GM23338 (cell line): ENCODE data around the gene TBC1D19. TPM values are rescaled to one million over a fixed set of nuclear protein-coding genes. Genes with fewer than 3 reads are reported as not detected.

Experiments used
- ATAC-seq: fragments of 200-7000 bp; cut with Tn5 transposase; 3 replicates; pipeline ENCODE4 v1.9.1; 2020
- DNase-seq: peaks from one replicate; pipeline ENCODE4 v3.0.0-alpha.2; 2015; ENCODE audit warnings: low spot score
- H2AFZ ChIP-seq: fragments of 200-600 bp; sonication (generic); 2 replicates; pipeline ENCODE4 v1.8.0; 2016; ENCODE audit warnings: antibody characterized with exemption, mild to moderate bottlenecking, moderate library complexity
- H3F3A ChIP-seq: fragments of 200-600 bp; sonication (generic); replicated peaks from 2 replicates; pipeline ENCODE4 v1.8.0; 2017; ENCODE audit warnings: antibody characterized with exemption, mixed run types, low read depth
- H3K27ac ChIP-seq: fragments of 200-600 bp; sonication (generic); 2 replicates; pipeline ENCODE4 v1.6.1; 2016; ENCODE audit warnings: low read depth
- H3K27me3 ChIP-seq: fragments of 200-600 bp; sonication (generic); 2 replicates; pipeline ENCODE4 v1.8.0; 2016; ENCODE audit warnings: mild to moderate bottlenecking, mixed run types, moderate library complexity; ENCODE audit not compliant: insufficient read depth
- H3K36me3 ChIP-seq: fragments of 200-600 bp; sonication (generic); 2 replicates; pipeline ENCODE4 v1.8.0; 2016; ENCODE audit warnings: mild to moderate bottlenecking; ENCODE audit not compliant: insufficient read depth
- H3K4me1 ChIP-seq: fragments of 200-600 bp; sonication (generic); 2 replicates; pipeline ENCODE4 v1.8.0; 2016; ENCODE audit warnings: mild to moderate bottlenecking, moderate library complexity; ENCODE audit not compliant: insufficient read depth
- H3K4me2 ChIP-seq: fragments of 200-600 bp; sonication (generic); 2 replicates; pipeline ENCODE4 v1.7.1; 2017; ENCODE audit warnings: mixed run types
- H3K4me3 ChIP-seq: fragments of 200-600 bp; sonication (generic); 2 replicates; pipeline ENCODE4 v1.6.1; 2016; ENCODE audit warnings: mixed run types
- H3K79me2 ChIP-seq: fragments of 200-600 bp; sonication (generic); replicated peaks from 2 replicates; pipeline ENCODE4 v1.8.0; 2017; ENCODE audit warnings: mild to moderate bottlenecking; ENCODE audit not compliant: insufficient read depth
- H3K9me2 ChIP-seq: fragments of 200-600 bp; sonication (generic); 2 replicates; pipeline ENCODE4 v1.8.0; 2017; ENCODE audit not compliant: insufficient read depth
- H4K20me1 ChIP-seq: fragments of 200-600 bp; sonication (generic); replicated peaks from 2 replicates; pipeline ENCODE4 v1.8.0; 2017; ENCODE audit warnings: mild to moderate bottlenecking; ENCODE audit not compliant: insufficient read depth
- H3K27ac Mint-ChIP-seq: 2 replicates; pipeline ENCODE4 v1.8.0; 2020; ENCODE audit warnings: inconsistent platforms, mild to moderate bottlenecking, moderate library complexity, mixed read lengths
- H3K27me3 Mint-ChIP-seq: 3 replicates; pipeline ENCODE4 v1.8.0; 2022; ENCODE audit warnings: low read depth, mild to moderate bottlenecking, moderate library complexity, mixed read lengths, inconsistent platforms; ENCODE audit not compliant: insufficient read depth, poor library complexity
- H3K36me3 Mint-ChIP-seq: 3 replicates; pipeline ENCODE4 v1.8.0; 2021; ENCODE audit warnings: low read depth, mild to moderate bottlenecking, inconsistent platforms, moderate library complexity, mixed read lengths
- H3K4me1 Mint-ChIP-seq: 3 replicates; pipeline ENCODE4 v1.8.0; 2020; ENCODE audit warnings: mild to moderate bottlenecking, inconsistent platforms, mixed read lengths
- H3K4me3 Mint-ChIP-seq: 3 replicates; pipeline ENCODE4 v1.8.0; 2021; ENCODE audit warnings: moderate library complexity, mild to moderate bottlenecking, inconsistent platforms, mixed read lengths
- H3K9me3 Mint-ChIP-seq: 3 replicates; pipeline ENCODE4 v1.8.0; 2020; ENCODE audit warnings: moderate library complexity, mild to moderate bottlenecking, inconsistent platforms, mixed read lengths
- CREB1 ChIP-seq: fragments of 250-450 bp; sonication (Bioruptor Pico); IDR thresholded peaks from 2 replicates; pipeline ENCODE4 v1.5.0; 2020; ENCODE audit warnings: low read depth, mild to moderate bottlenecking, moderate library complexity
- ETS1 ChIP-seq: IDR thresholded peaks from 2 replicates; pipeline ENCODE4 v1.6.1; 2016; ENCODE audit warnings: antibody characterized with exemption
- EZH2 ChIP-seq: fragments of 200-600 bp; sonication (generic); IDR thresholded peaks from one replicate; pipeline ENCODE4 v1.8.0; 2017; ENCODE audit warnings: antibody characterized with exemption, mild to moderate bottlenecking, low read depth; ENCODE audit not compliant: unreplicated experiment
- EZH2phosphoT487 ChIP-seq: fragments of 200-600 bp; sonication (generic); IDR thresholded peaks from one replicate; pipeline ENCODE4 v1.8.1; 2018; ENCODE audit warnings: antibody characterized with exemption; ENCODE audit not compliant: unreplicated experiment
- JUNB ChIP-seq: IDR thresholded peaks from one replicate; pipeline ENCODE4 v1.6.1; 2016; ENCODE audit warnings: antibody characterized with exemption; ENCODE audit not compliant: unreplicated experiment
- NANOG ChIP-seq: IDR thresholded peaks from 2 replicates; pipeline ENCODE4 v1.6.1; 2016; ENCODE audit warnings: antibody characterized with exemption, borderline replicate concordance
- POLR2AphosphoS5 ChIP-seq: IDR thresholded peaks from 2 replicates; pipeline ENCODE4 v1.6.1; 2016; ENCODE audit warnings: antibody characterized with exemption, low read depth
- STAT1 ChIP-seq: IDR thresholded peaks from one replicate; pipeline ENCODE4 v1.6.1; 2016; ENCODE audit warnings: antibody characterized with exemption; ENCODE audit not compliant: unreplicated experiment
- ZNF114 ChIP-seq: fragments of 250-450 bp; sonication (Bioruptor Pico); IDR thresholded peaks from 2 replicates; pipeline ENCODE4 v1.5.0; 2020; ENCODE audit warnings: mild to moderate bottlenecking, moderate library complexity
- ZNF331 ChIP-seq: fragments of 250-450 bp; sonication (Bioruptor Pico); IDR thresholded peaks from 2 replicates; pipeline ENCODE4 v1.5.0; 2020; ENCODE audit warnings: low read depth, mild to moderate bottlenecking, moderate library complexity
- polyA plus RNA-seq: library from polyadenylated mRNA; unstranded; fragments of >200 nt; fragmentation: Nextera tagmentation; extraction: Ambion mirVana; gene quantifications from 2 replicates; pipeline ENCODE4 v1.2.1, GENCODE V29; 2016
- total RNA-seq: library from RNA; depleted of rRNA; stranded (reverse); fragments of >200 nt; shearing (Covaris generic); gene quantifications from 2 replicates; pipeline ENCODE4 v1.2.3, GENCODE V29; 2014
- TF ChIP-seq, protein P1 (sequence below): fragments of 250-450 bp; sonication (Bioruptor Pico); IDR thresholded peaks from 2 replicates; pipeline ENCODE4 v1.5.0; 2020; ENCODE audit warnings: mild to moderate bottlenecking, moderate library complexity

TBC1D19 gene
- total and polyA plus RNA-seq, 2 experiments from 2014 or later = 1.9 to 4.3 TPM

GRCh38 chr4:26762650-26763049 is 178.8 kb downstream of the TBC1D19 start (continued):
- TF ChIP-seq ETS1 = no peak
- TF ChIP-seq POLR2AphosphoS5 = no peak
- TF ChIP-seq NANOG = no peak
- TF ChIP-seq JUNB = no peak
- TF ChIP-seq EZH2 = no peak
- TF ChIP-seq CREB1 (CRISPR knock-in tag) = no peak

GRCh38 chr4:26763063-26763462 is 179.2 kb downstream of the TBC1D19 start:
- no peak for ATAC-seq
- no peak overlapping the region for H3K27ac Mint-ChIP-seq

DNA sequence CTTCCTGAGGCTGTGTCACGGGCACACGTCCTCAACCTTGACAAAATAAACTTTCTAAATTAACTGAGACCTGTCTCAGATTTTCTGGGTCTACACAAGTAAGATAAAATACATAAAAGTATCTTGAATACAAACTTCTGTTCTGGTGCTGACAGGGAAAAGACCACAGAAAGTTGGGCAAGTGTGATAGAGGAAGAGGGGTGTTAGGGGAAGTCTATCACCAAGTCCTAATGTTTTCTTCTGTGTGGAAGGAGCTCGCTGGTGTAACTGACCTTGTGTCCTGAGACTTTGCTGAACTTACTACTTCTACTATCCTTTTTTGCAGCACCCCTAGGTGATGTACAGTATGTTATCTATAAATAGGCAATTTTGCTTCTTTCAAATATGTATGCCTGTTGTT is 179.8 kb downstream of the TBC1D19 start:
- Histone ChIP-seq H3K9me2 (peaks cover 3% of the 10 kb centered on the region; the same call in 1 of the 2 replicates), H3K79me2 (no peaks in the 10 kb centered on the region), H3K4me3 (no peak overlapping the region), H3K27me3 (no peaks in the 10 kb centered on the region), H3F3A (no peaks in the 10 kb centered on the region), H4K20me1 (no peaks in the 10 kb centered on the region), H3K27ac (no peak overlapping the region), H3K36me3 (no peaks in the 10 kb centered on the region), H3K4me2 (no peak overlapping the region), H3K4me1 (no peaks in the 10 kb centered on the region), H2AFZ (no peak overlapping the region)
- H3K4me3 Mint-ChIP-seq = no peak overlapping the region
- no peak for DNase-seq
- H3K4me1 Mint-ChIP-seq = peaks cover 12% of the 10 kb centered on the region; the same call in 2 of the 3 replicates
- H3K36me3 Mint-ChIP-seq = no peaks in the 10 kb centered on the region
- H3K27me3 Mint-ChIP-seq = peaks cover 3% of the 10 kb centered on the region
- peaks cover 3% of the 10 kb centered on the region; the same call in 1 of the 3 replicates for H3K9me3 Mint-ChIP-seq
- ATAC-seq = no peak
- no peak overlapping the region for H3K27ac Mint-ChIP-seq
- TF ChIP-seq JUNB (no peak), ZNF114 (CRISPR knock-in tag) (no peak), EZH2phosphoT487 (no peak), NANOG (no peak), ZNF331 (CRISPR knock-in tag) (no peak), CREB1 (CRISPR knock-in tag) (no peak), EZH2 (no peak), ETS1 (no peak), STAT1 (no peak)
- TF ChIP-seq, protein P1, sequence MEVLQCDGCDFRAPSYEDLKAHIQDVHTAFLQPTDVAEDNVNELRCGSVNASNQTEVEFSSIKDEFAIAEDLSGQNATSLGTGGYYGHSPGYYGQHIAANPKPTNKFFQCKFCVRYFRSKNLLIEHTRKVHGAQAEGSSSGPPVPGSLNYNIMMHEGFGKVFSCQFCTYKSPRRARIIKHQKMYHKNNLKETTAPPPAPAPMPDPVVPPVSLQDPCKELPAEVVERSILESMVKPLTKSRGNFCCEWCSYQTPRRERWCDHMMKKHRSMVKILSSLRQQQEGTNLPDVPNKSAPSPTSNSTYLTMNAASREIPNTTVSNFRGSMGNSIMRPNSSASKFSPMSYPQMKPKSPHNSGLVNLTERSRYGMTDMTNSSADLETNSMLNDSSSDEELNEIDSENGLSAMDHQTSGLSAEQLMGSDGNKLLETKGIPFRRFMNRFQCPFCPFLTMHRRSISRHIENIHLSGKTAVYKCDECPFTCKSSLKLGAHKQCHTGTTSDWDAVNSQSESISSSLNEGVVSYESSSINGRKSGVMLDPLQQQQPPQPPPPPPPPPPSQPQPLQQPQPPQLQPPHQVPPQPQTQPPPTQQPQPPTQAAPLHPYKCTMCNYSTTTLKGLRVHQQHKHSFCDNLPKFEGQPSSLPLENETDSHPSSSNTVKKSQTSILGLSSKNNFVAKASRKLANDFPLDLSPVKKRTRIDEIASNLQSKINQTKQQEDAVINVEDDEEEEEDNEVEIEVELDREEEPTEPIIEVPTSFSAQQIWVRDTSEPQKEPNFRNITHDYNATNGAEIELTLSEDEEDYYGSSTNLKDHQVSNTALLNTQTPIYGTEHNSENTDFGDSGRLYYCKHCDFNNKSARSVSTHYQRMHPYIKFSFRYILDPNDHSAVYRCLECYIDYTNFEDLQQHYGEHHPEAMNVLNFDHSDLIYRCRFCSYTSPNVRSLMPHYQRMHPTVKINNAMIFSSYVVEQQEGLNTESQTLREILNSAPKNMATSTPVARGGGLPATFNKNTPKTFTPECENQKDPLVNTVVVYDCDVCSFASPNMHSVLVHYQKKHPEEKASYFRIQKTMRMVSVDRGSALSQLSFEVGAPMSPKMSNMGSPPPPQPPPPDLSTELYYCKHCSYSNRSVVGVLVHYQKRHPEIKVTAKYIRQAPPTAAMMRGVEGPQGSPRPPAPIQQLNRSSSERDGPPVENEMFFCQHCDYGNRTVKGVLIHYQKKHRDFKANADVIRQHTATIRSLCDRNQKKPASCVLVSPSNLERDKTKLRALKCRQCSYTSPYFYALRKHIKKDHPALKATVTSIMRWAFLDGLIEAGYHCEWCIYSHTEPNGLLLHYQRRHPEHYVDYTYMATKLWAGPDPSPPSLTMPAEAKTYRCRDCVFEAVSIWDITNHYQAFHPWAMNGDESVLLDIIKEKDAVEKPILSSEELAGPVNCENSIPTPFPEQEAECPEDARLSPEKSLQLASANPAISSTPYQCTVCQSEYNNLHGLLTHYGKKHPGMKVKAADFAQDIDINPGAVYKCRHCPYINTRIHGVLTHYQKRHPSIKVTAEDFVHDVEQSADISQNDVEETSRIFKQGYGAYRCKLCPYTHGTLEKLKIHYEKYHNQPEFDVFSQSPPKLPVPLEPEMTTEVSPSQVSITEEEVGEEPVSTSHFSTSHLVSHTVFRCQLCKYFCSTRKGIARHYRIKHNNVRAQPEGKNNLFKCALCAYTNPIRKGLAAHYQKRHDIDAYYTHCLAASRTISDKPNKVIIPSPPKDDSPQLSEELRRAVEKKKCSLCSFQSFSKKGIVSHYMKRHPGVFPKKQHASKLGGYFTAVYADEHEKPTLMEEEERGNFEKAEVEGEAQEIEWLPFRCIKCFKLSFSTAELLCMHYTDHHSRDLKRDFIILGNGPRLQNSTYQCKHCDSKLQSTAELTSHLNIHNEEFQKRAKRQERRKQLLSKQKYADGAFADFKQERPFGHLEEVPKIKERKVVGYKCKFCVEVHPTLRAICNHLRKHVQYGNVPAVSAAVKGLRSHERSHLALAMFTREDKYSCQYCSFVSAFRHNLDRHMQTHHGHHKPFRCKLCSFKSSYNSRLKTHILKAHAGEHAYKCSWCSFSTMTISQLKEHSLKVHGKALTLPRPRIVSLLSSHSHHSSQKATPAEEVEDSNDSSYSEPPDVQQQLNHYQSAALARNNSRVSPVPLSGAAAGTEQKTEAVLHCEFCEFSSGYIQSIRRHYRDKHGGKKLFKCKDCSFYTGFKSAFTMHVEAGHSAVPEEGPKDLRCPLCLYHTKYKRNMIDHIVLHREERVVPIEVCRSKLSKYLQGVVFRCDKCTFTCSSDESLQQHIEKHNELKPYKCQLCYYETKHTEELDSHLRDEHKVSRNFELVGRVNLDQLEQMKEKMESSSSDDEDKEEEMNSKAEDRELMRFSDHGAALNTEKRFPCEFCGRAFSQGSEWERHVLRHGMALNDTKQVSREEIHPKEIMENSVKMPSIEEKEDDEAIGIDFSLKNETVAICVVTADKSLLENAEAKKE = no peak

More at GRCh38 chr4:26763063-26763462, 179.2 kb downstream of the TBC1D19 start:
- Histone ChIP-seq H3K36me3 (no peaks in the 10 kb centered on the region), H3K27ac (no peak overlapping the region), H3K27me3 (no peaks in the 10 kb centered on the region), H4K20me1 (no peaks in the 10 kb centered on the region), H2AFZ (no peak overlapping the region), H3K9me2 (peaks cover 3% of the 10 kb centered on the region; the same call in 1 of the 2 replicates), H3K79me2 (no peaks in the 10 kb centered on the region), H3K4me3 (no peak overlapping the region), H3K4me2 (no peak overlapping the region), H3K4me1 (no peaks in the 10 kb centered on the region), H3F3A (no peaks in the 10 kb centered on the region)
- H3K27me3 Mint-ChIP-seq = peaks cover 3% of the 10 kb centered on the region
- peaks cover 3% of the 10 kb centered on the region; the same call in 1 of the 3 replicates for H3K9me3 Mint-ChIP-seq
- no peak for TF ChIP-seq ZNF114 (CRISPR knock-in tag)
- TF ChIP-seq NANOG = no peak
- no peak for TF ChIP-seq STAT1
- TF ChIP-seq JUNB = no peak
- DNase-seq = no peak
- no peaks in the 10 kb centered on the region for H3K36me3 Mint-ChIP-seq
- H3K4me1 Mint-ChIP-seq = peaks cover 12% of the 10 kb centered on the region; the same call in 2 of the 3 replicates
- H3K4me3 Mint-ChIP-seq = no peak overlapping the region
